ENCODE results near the gene ADH4.
"Not testable (repeated sequence)": the region's sequence is repeated elsewhere in the genome, so short reads cannot be mapped to it uniquely, and the experiment has no call there.

The ADH4 gene

GRCh38 chr4:99100876-99101275 is 43.2 kb downstream of the ADH4 start:
- H3K36me3 ChIP-seq (ENCODE audit: control insufficient read depth in 1 of 2, insufficient read depth in 2 of 2, low read length in 2 of 2): no peaks in the 10 kb centered on the region
- no peak overlapping the region for H3K27ac ChIP-seq (ENCODE audit: low read length)
- no peaks in the 10 kb centered on the region for H3K9me3 ChIP-seq (ENCODE audit: control insufficient read depth in 1 of 2, low read length in 2 of 2)
- no peak overlapping the region for H3K4me3 ChIP-seq (ENCODE audit: low read depth in 1 of 2, low read length in 2 of 2)
- no peaks in the 10 kb centered on the region for H3K4me1 ChIP-seq (ENCODE audit: control insufficient read depth in 1 of 2, insufficient read depth in 2 of 2, low read length in 2 of 2)
- H3K27me3 ChIP-seq (ENCODE audit: low read depth, low read length): no peaks in the 10 kb centered on the region

GRCh38 chr4:99099814-99100213 is 44.3 kb downstream of the ADH4 start:
- H3K27me3 ChIP-seq (ENCODE audit: low read depth, low read length); H3K27ac ChIP-seq (ENCODE audit: low read length); H3K36me3 ChIP-seq (ENCODE audit: control insufficient read depth in 1 of 2, insufficient read depth in 2 of 2, low read length in 2 of 2); H3K4me1 ChIP-seq (ENCODE audit: control insufficient read depth in 1 of 2, insufficient read depth in 2 of 2, low read length in 2 of 2); H3K4me3 ChIP-seq (ENCODE audit: low read depth in 1 of 2, low read length in 2 of 2); H3K9me3 ChIP-seq (ENCODE audit: control insufficient read depth in 1 of 2, low read length in 2 of 2): not testable (repeated sequence)

GRCh38 chr4:99099311-99099710 is 44.8 kb downstream of the ADH4 start:
- H3K27me3 ChIP-seq (ENCODE audit: low read depth, low read length): no peaks in the 10 kb centered on the region
- H3K27ac ChIP-seq (ENCODE audit: low read length): no peak overlapping the region
- H3K4me3 ChIP-seq (ENCODE audit: low read depth in 1 of 2, low read length in 2 of 2): no peak overlapping the region
- no peaks in the 10 kb centered on the region for H3K36me3 ChIP-seq (ENCODE audit: control insufficient read depth in 1 of 2, insufficient read depth in 2 of 2, low read length in 2 of 2)
- H3K9me3 ChIP-seq (ENCODE audit: control insufficient read depth in 1 of 2, low read length in 2 of 2): no peaks in the 10 kb centered on the region
- no peaks in the 10 kb centered on the region for H3K4me1 ChIP-seq (ENCODE audit: control insufficient read depth in 1 of 2, insufficient read depth in 2 of 2, low read length in 2 of 2)

- not testable (repeated sequence) for H3K27me3 ChIP-seq (ENCODE audit: low read depth, low read length); H3K4me3 ChIP-seq (ENCODE audit: low read depth in 1 of 2, low read length in 2 of 2); H3K9me3 ChIP-seq (ENCODE audit: control insufficient read depth in 1 of 2, low read length in 2 of 2); H3K36me3 ChIP-seq (ENCODE audit: control insufficient read depth in 1 of 2, insufficient read depth in 2 of 2, low read length in 2 of 2); H3K27ac ChIP-seq (ENCODE audit: low read length)
- peaks cover 0 to 19% of the 10 kb centered on the region in 2 donors for H3K4me1 ChIP-seq (ENCODE audit: control insufficient read depth in 1 of 2, insufficient read depth in 2 of 2, low read length in 2 of 2)
Measured at GRCh38 chr4:99091841-99092240, 52.3 kb downstream of the ADH4 start.

- Histone ChIP-seq H3K36me3 (ENCODE audit: control insufficient read depth in 1 of 2, insufficient read depth in 2 of 2, low read length in 2 of 2) (no peaks in the 10 kb centered on the region), H3K4me3 (ENCODE audit: low read depth in 1 of 2, low read length in 2 of 2) (peak overlapping the region in 1 of 2 donors; percentile 47), H3K27ac (ENCODE audit: low read length) (peak overlapping the region; percentile 26), H3K27me3 (ENCODE audit: low read depth, low read length) (no peaks in the 10 kb centered on the region), H3K9me3 (ENCODE audit: control insufficient read depth in 1 of 2, low read length in 2 of 2) (no peaks in the 10 kb centered on the region), H3K4me1 (ENCODE audit: control insufficient read depth in 1 of 2, insufficient read depth in 2 of 2, low read length in 2 of 2) (peaks cover 0 to 26% of the 10 kb centered on the region in 2 donors)
Measured at GRCh38 chr4:99091216-99091575, 52.9 kb downstream of the ADH4 start.

- Histone ChIP-seq H3K9me3 (ENCODE audit: control insufficient read depth in 1 of 2, low read length in 2 of 2) (no peaks in the 10 kb centered on the region), H3K27ac (ENCODE audit: low read length) (peak overlapping the region; percentile 26), H3K4me1 (ENCODE audit: control insufficient read depth in 1 of 2, insufficient read depth in 2 of 2, low read length in 2 of 2) (peaks cover 0 to 26% of the 10 kb centered on the region in 2 donors), H3K27me3 (ENCODE audit: low read depth, low read length) (no peaks in the 10 kb centered on the region), H3K4me3 (ENCODE audit: low read depth in 1 of 2, low read length in 2 of 2) (peak overlapping the region in 1 of 2 donors; percentile 47), H3K36me3 (ENCODE audit: control insufficient read depth in 1 of 2, insufficient read depth in 2 of 2, low read length in 2 of 2) (no peaks in the 10 kb centered on the region)
Measured at GRCh38 chr4:99090481-99091215, 53.4 kb downstream of the ADH4 start.

GRCh38 chr4:99088481-99089365 is 55.4 kb downstream of the ADH4 start, which contains the start of gene ADH5:
Gene ADH5, minus strand, starts transcription at chr4:99088788. Its CDS starts 88 bp downstream, at chr4:99088700.
- H3K4me3 ChIP-seq (ENCODE audit: low read depth in 1 of 2, low read length in 2 of 2): peak within 1 kb of the TSS; percentile 89 to 98
- peaks cover 0 to 26% of the 10 kb centered on the region in 2 donors for H3K4me1 ChIP-seq (ENCODE audit: control insufficient read depth in 1 of 2, insufficient read depth in 2 of 2, low read length in 2 of 2)
- no peaks in the 10 kb centered on the region for H3K9me3 ChIP-seq (ENCODE audit: control insufficient read depth in 1 of 2, low read length in 2 of 2)
- peak within 1 kb of the TSS; percentile 99 for H3K27ac ChIP-seq (ENCODE audit: low read length)
- peaks cover 9 to 13% of the 10 kb centered on the region in 2 donors for H3K36me3 ChIP-seq (ENCODE audit: control insufficient read depth in 1 of 2, insufficient read depth in 2 of 2, low read length in 2 of 2)
- no peaks in the 10 kb centered on the region for H3K27me3 ChIP-seq (ENCODE audit: low read depth, low read length)

GRCh38 chr4:99088023-99088449 is 56.1 kb downstream of the ADH4 start:
- Histone ChIP-seq H3K4me1 (ENCODE audit: control insufficient read depth in 1 of 2, insufficient read depth in 2 of 2, low read length in 2 of 2) (peaks cover 0 to 26% of the 10 kb centered on the region in 2 donors), H3K36me3 (ENCODE audit: control insufficient read depth in 1 of 2, insufficient read depth in 2 of 2, low read length in 2 of 2) (peaks cover 14% of the 10 kb centered on the region in 2 donors), H3K27ac (ENCODE audit: low read length) (peak overlapping the region; percentile 90), H3K9me3 (ENCODE audit: control insufficient read depth in 1 of 2, low read length in 2 of 2) (no peaks in the 10 kb centered on the region), H3K4me3 (ENCODE audit: low read depth in 1 of 2, low read length in 2 of 2) (peak overlapping the region; percentile 89 to 98), H3K27me3 (ENCODE audit: low read depth, low read length) (no peaks in the 10 kb centered on the region)

GRCh38 chr4:99084595-99084994 is 59.5 kb downstream of the ADH4 start:
- peaks cover 42 to 44% of the 10 kb centered on the region in 2 donors for H3K36me3 ChIP-seq (ENCODE audit: control insufficient read depth in 1 of 2, insufficient read depth in 2 of 2, low read length in 2 of 2)
- H3K4me3 ChIP-seq (ENCODE audit: low read depth in 1 of 2, low read length in 2 of 2): no peak overlapping the region
- peaks cover 0 to 7% of the 10 kb centered on the region in 2 donors for H3K4me1 ChIP-seq (ENCODE audit: control insufficient read depth in 1 of 2, insufficient read depth in 2 of 2, low read length in 2 of 2)
- no peaks in the 10 kb centered on the region for H3K27me3 ChIP-seq (ENCODE audit: low read depth, low read length)
- H3K9me3 ChIP-seq (ENCODE audit: control insufficient read depth in 1 of 2, low read length in 2 of 2): no peaks in the 10 kb centered on the region
- H3K27ac ChIP-seq (ENCODE audit: low read length): no peak overlapping the region

- Histone ChIP-seq H3K9me3 (ENCODE audit: control insufficient read depth in 1 of 2, low read length in 2 of 2) (no peaks in the 10 kb centered on the region), H3K4me1 (ENCODE audit: control insufficient read depth in 1 of 2, insufficient read depth in 2 of 2, low read length in 2 of 2) (peaks cover 0 to 7% of the 10 kb centered on the region in 2 donors), H3K27me3 (ENCODE audit: low read depth, low read length) (no peaks in the 10 kb centered on the region), H3K4me3 (ENCODE audit: low read depth in 1 of 2, low read length in 2 of 2) (no peak overlapping the region), H3K36me3 (ENCODE audit: control insufficient read depth in 1 of 2, insufficient read depth in 2 of 2, low read length in 2 of 2) (peaks cover 54 to 64% of the 10 kb centered on the region in 2 donors), H3K27ac (ENCODE audit: low read length) (no peak overlapping the region)
Measured at GRCh38 chr4:99082192-99082591, 61.9 kb downstream of the ADH4 start.

- not testable (repeated sequence) for H3K4me3 ChIP-seq (ENCODE audit: low read depth in 1 of 2, low read length in 2 of 2); H3K9me3 ChIP-seq (ENCODE audit: control insufficient read depth in 1 of 2, low read length in 2 of 2); H3K27ac ChIP-seq (ENCODE audit: low read length); H3K27me3 ChIP-seq (ENCODE audit: low read depth, low read length); H3K4me1 ChIP-seq (ENCODE audit: control insufficient read depth in 1 of 2, insufficient read depth in 2 of 2, low read length in 2 of 2)
- peaks cover 63 to 75% of the 10 kb centered on the region in 2 donors for H3K36me3 ChIP-seq (ENCODE audit: control insufficient read depth in 1 of 2, insufficient read depth in 2 of 2, low read length in 2 of 2)
Measured at GRCh38 chr4:99080869-99081268, 63.2 kb downstream of the ADH4 start.
